Measurements from ENCODE around the gene PRRC2A.

The PRRC2A gene

DNA sequence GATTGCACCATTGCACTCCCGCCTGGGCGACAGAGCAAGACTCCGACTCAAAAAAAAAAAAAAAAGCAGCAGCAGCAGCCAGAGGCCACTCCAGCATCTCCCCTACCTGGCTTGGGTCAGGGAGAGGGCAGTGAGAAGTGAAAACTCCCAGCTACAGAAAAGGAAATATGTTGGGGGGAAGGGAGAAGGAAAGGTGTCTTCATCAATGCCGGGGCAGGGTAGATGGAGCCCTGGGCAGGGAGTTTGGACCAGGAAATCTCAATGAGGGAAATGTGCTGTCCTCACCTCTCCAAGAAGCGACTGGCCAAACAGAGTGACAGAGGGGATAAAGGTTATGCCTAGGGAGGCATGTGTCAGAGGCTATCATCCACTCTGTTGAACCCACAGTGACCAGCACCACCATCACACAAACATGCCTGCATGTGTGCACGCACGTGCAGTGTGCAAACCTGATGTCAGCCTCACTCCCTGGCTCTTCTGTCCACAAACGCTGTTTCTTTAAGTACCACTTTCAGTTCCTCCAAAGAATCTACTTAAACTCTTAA, 6.4 kb upstream of the PRRC2A start:
- H3K36me3 ChIP-seq (ENCODE audit: control insufficient read depth, insufficient read depth, low read length): no peaks in the 10 kb centered on the region
- H3K27ac ChIP-seq: peak overlapping the region; percentile 77
- TF ChIP-seq CTCF (IDR thresholded peaks at IDR 0.05): no peak

DNA sequence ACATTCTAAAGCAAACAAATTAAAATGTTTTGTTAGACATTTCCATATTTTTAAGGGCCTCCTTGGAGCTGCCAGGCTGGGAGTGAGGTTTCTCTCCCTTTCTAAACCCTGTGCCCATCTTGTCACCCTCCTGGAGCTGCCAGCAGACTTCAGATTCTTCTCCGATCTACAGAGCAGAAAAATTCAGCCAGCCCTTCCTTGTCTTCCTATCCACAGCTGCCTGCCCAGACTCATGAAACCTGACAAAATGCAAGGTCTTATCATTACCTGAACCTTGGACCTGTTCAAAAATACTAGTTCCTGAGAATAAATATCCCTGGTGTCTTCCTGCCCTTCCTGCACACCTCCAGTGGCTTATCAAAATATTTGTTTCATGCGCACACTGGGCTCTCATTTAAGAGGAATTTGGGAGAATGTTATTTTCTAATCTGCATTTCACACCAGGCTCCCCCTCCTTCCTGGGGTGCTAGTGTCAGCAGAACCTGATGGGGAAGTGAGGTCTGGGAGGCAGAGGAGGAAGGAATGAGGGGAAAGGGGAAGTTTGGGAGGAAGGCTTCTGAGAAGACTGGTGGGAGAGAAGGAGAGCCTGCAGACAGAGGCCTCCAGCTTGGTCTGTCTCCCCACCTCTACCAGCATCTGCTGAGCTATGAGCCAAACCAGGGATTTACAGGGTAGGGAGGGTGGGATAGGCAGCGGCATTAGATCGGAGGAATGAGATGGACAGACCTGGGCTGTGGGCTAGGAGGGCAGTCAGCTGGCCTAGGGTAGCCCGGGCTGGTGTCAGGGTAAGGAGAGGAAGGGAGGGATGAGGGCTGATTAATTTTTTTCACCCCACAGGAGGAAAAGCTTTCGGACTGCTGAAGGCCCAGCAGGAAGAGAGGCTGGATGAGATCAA, 5.6 kb upstream of the PRRC2A start, which contains the start of gene AIF1:
TSS of gene AIF1 (plus strand) at position 551 of the 895 bp plus-strand sequence. CDS start at position 647, 96 bp downstream.
- Histone ChIP-seq H3K4me3 (ENCODE audit: low read depth, low read length) (no peak within 1 kb of the TSS), H3K4me2 (ENCODE audit: low read length) (no peak within 1 kb of the TSS), H2AFZ (peak within 1 kb of the TSS; percentile 89), H3K36me3 (ENCODE audit: control insufficient read depth, insufficient read depth, low read length) (no peaks in the 10 kb centered on the region), H3K27me3 (ENCODE audit: control insufficient read depth, insufficient read depth, low read length) (no peaks in the 10 kb centered on the region), H3K79me2 (no peaks in the 10 kb centered on the region), H3K9ac (no peak within 1 kb of the TSS), H3K27ac (peak within 1 kb of the TSS; percentile 77), H3K4me1 (peaks cover 16% of the 10 kb centered on the region), H3K9me3 (ENCODE audit: control insufficient read depth, low read length) (no peaks in the 10 kb centered on the region)
- no peak for TF ChIP-seq CTCF (IDR thresholded peaks at IDR 0.05)

More for the DNA sequence above, 6.4 kb upstream of the PRRC2A start:
- no peaks in the 10 kb centered on the region for H3K27me3 ChIP-seq (ENCODE audit: control insufficient read depth, insufficient read depth, low read length)
- H3K4me3 ChIP-seq (ENCODE audit: low read depth, low read length): no peak overlapping the region
- H3K9ac ChIP-seq: no peak overlapping the region
- peaks cover 21% of the 10 kb centered on the region for H3K4me1 ChIP-seq
- H2AFZ ChIP-seq: peak overlapping the region; percentile 89
- H3K9me3 ChIP-seq (ENCODE audit: control insufficient read depth, low read length): no peaks in the 10 kb centered on the region
- no peaks in the 10 kb centered on the region for H3K79me2 ChIP-seq
- no peak overlapping the region for H3K4me2 ChIP-seq (ENCODE audit: low read length)

DNA sequence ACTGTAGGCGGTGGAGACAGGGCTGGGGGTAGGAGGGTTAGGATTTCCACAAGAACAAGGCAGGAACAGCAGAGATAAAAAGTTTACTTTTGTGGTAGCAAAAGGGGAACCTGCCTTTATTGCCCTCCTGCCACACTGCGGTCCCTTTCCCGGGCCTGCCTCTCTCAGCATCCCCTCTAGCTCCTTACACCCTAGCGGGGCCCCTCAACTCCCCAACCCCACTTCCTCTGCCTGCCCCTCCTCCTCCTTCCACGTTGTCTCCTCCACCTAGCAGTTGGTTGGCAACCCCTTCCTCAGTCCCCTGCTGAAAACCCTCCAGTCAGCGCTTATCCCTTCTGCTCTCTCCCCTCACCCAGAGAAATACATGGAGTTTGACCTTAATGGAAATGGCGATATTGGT, 4.8 kb upstream of the PRRC2A start:
- no peak overlapping the region for H2AFZ ChIP-seq
- no peaks in the 10 kb centered on the region for H3K79me2 ChIP-seq
- no peaks in the 10 kb centered on the region for H3K27me3 ChIP-seq (ENCODE audit: control insufficient read depth, insufficient read depth, low read length)
- H3K36me3 ChIP-seq (ENCODE audit: control insufficient read depth, insufficient read depth, low read length): no peaks in the 10 kb centered on the region
- no peak overlapping the region for H3K4me2 ChIP-seq (ENCODE audit: low read length)
- peaks cover 13% of the 10 kb centered on the region for H3K4me1 ChIP-seq
- H3K9ac ChIP-seq: no peak overlapping the region
- H3K27ac ChIP-seq: no peak overlapping the region
- no peak overlapping the region for H3K4me3 ChIP-seq (ENCODE audit: low read depth, low read length)
- no peak for TF ChIP-seq CTCF (IDR thresholded peaks at IDR 0.05)
- H3K9me3 ChIP-seq (ENCODE audit: control insufficient read depth, low read length): no peaks in the 10 kb centered on the region

DNA sequence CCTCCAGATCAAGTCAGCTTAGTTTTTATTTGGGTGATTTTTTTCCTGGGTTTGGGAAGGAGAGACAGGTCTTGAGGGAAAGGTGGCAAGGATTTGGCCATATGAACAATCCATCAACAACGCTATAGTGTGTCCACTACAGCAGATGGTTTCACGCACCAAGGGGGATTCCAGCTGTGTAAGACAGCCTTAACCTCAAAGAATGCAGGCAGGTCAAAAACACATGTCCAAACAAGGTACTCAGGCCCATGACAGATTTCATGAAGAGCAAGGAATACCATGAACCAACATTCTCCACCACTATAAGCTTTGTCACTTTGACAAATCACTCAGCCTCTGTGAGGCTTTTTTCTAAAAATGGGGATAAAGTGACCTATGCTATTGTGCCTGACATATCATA, 3.5 kb upstream of the PRRC2A start:
- peaks cover 20% of the 10 kb centered on the region for H3K4me1 ChIP-seq
- H3K27ac ChIP-seq: no peak overlapping the region
- H3K4me2 ChIP-seq (ENCODE audit: low read length): no peak overlapping the region
- no peak overlapping the region for H2AFZ ChIP-seq
- peaks cover 6% of the 10 kb centered on the region for H3K79me2 ChIP-seq
- no peaks in the 10 kb centered on the region for H3K9me3 ChIP-seq (ENCODE audit: control insufficient read depth, low read length)
- no peaks in the 10 kb centered on the region for H3K36me3 ChIP-seq (ENCODE audit: control insufficient read depth, insufficient read depth, low read length)
- no peak for TF ChIP-seq CTCF (IDR thresholded peaks at IDR 0.05)
- no peaks in the 10 kb centered on the region for H3K27me3 ChIP-seq (ENCODE audit: control insufficient read depth, insufficient read depth, low read length)
- H3K9ac ChIP-seq: no peak overlapping the region
- H3K4me3 ChIP-seq (ENCODE audit: low read depth, low read length): no peak overlapping the region
